Adrenal gland (tissue), 12 donors: ENCODE measurements around the gene MCF2L. TPM values are rescaled to one million over a fixed set of nuclear protein-coding genes. Genes with fewer than 3 reads are reported as not detected.
"Not testable (repeated sequence)": the region's sequence is repeated elsewhere in the genome, so short reads cannot be mapped to it uniquely, and the experiment has no call there.

Experiments
- DNase-seq, 7 donors: peaks; one replicate each; pipeline ENCODE4 v3.0.0-alpha.2; 2019 to 2020
- H3K27ac ChIP-seq, 5 donors: fragments of 200-600 bp; sonication (generic) in 4 of 5; 1 replicate in 3 of 5; 2 replicates in 2 of 5; pipeline versions ENCODE4 v1.5.1 to v1.8.0; 2016 to 2020; ENCODE audit warnings: mild to moderate bottlenecking in 1 of 5
- H3K27me3 ChIP-seq: fragments of 200-600 bp; 2 replicates; pipeline ENCODE4 v1.8.0; 2021
- H3K36me3 ChIP-seq, 2 donors: fragments of 200-600 bp; replicated peaks in 1 of 2; 1 replicate in 1 of 2; 2 replicates in 1 of 2; pipeline versions ENCODE4 v1.5.1 to v1.8.0; 2018 to 2022
- H3K4me1 ChIP-seq, 2 donors: fragments of 200-600 bp; replicated peaks in 1 of 2; 1 replicate in 1 of 2; 2 replicates in 1 of 2; pipeline versions ENCODE4 v1.5.1 to v1.8.0; 2018 to 2021
- H3K4me3 ChIP-seq, 4 donors: fragments of 200-600 bp; sonication (generic) in 3 of 4; one replicate each; pipeline ENCODE4 v1.5.1; 2016 to 2018
- H3K9me3 ChIP-seq, 3 donors: fragments of 200-600 bp; sonication (generic) in 1 of 3; replicated peaks in 1 of 3; 1 replicate in 2 of 3; 2 replicates in 1 of 3; pipeline versions ENCODE4 v1.5.1 to v1.8.0; 2016 to 2021
- CTCF ChIP-seq, 6 experiments: fragments of 450-650 bp in 4 of 6; fragments of 200-600 bp in 2 of 6; sonication (generic) in 1 of 6; IDR thresholded peaks; 1 replicate in 5 of 6; 2 replicates in 1 of 6; pipeline versions ENCODE4 v1.5.1 to v1.8.0; 2016 to 2021; ENCODE audit warnings: antibody characterized with exemption in 6 of 6, mild to moderate bottlenecking in 2 of 6, moderate library complexity in 1 of 6
- POLR2A ChIP-seq, 2 donors: fragments of 450-650 bp; IDR thresholded peaks; one replicate each; pipeline ENCODE4 v1.6.1; 2017; ENCODE audit warnings: antibody characterized with exemption in 2 of 2, mild to moderate bottlenecking in 2 of 2, moderate library complexity in 1 of 2
- WGBS, 4 donors: extraction: QIAGEN DNeasy Blood & Tissue Kit in 2 of 4; methylation state at CpG; one replicate each; pipeline versions ENCODE4 v1.1.5 to v1.1.7; 2013 to 2017; 5-methylcytosine and 5-hydroxymethylcytosine counted together
- intact Hi-C, 2 donors: fragments of 100-400 bp; cut with DNase I; formaldehyde crosslinking; loops; one replicate each; pipeline versions ENCODE4 v1.14.1 to v1.15.0; 2022 to 2023
- polyA plus RNA-seq, 3 donors: library from polyadenylated mRNA; stranded (reverse); fragments of 200-250 nt in 2 of 3; fragments of 350-450 nt in 1 of 3; fragmentation: Illumina TruSeq in 1 of 3; extraction: RNeasy Lipid Tissue Mini Kit (QIAGEN cat#74804) in 1 of 3; gene quantifications; one replicate each; pipeline ENCODE4 v1.2.3, GENCODE V29; 2013 to 2014
- total RNA-seq, 9 donors: library from RNA; depleted of rRNA in 4 of 9; stranded (reverse); fragments of >200 nt in 4 of 9; fragments of 120-200 nt in 1 of 9; fragmentation: NEBNext Ultra II Directional in 1 of 9; extraction: Animal tissue kit (Norgen Biotek cat#: 25700) in 1 of 9; gene quantifications; one replicate each; pipeline versions ENCODE4 v1.1.0 to v1.2.4, GENCODE V29; 2013 to 2023
- donor health status: healthy with polysubstance abuse.
- donor health status: Bipolar disorder and iron deficiency.
- donor health status: DM: yes; HTN: yes; CAD: no.
- donor health status: DM: no; HTN: no; CAD: no.
- donor health status: DM: no; HTN: no; CAD: no.
- donor health status: DM: yes; HTN: yes; CAD: no.

The MCF2L gene
- total and polyA plus RNA-seq, 12 donors: 7.6 to 49.0 (median 15.3) TPM

DNA sequence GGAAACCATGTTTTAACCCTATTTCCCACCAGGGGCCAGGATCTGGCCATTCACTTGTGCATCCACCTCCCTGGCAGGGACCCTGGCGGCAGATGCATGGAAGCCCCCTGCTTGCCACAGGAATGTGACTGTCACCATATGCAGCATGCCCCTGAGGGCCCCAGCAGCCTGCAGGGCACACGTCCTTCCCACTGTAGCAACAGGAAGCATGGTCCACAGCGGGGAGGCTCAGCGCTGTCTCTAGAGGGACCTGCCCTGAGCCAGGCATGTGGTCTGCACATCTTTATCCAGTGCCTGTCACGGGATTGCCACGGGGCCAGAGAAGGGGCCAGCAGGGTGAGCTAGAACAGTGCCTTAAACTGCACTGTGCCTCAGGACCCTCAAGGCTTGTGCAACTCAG, 34.9 kb upstream of the MCF2L start:
- no peak for TF ChIP-seq POLR2A (IDR thresholded peaks at IDR 0.05)
- TF ChIP-seq CTCF (IDR thresholded peaks at IDR 0.05): no peak
- 57 to 73% (median 67%) methylated on average over 4 to 6 of the region's 6 CpGs for WGBS, 4 donors
- intact Hi-C loops: loop anchor here in 1 of 2 donors (10.0 kb wide), 1 partner anchor 471 kb away; no protein-coding TSS in a partner anchor

GRCh38 chr13:112938680-112939079, 30.3 kb upstream of the MCF2L start:
- Histone ChIP-seq H3K27me3 (no peaks in the 10 kb centered on the region), H3K4me1 (peaks cover 9% of the 10 kb centered on the region in 2 donors), H3K9me3 (no peaks in the 10 kb centered on the region), H3K4me3 (no peak overlapping the region), H3K27ac (no peak overlapping the region), H3K36me3 (no peaks in the 10 kb centered on the region)
- WGBS, 4 donors: 76 to 84% (median 81%) methylated on average over 7 of the region's 7 CpGs
- no peak for TF ChIP-seq CTCF (IDR thresholded peaks at IDR 0.05)
- no peak for TF ChIP-seq POLR2A (IDR thresholded peaks at IDR 0.05)
- intact Hi-C loops: loop anchor here in 1 of 2 donors (10.0 kb wide), 1 partner anchor 466 kb away; no protein-coding TSS in a partner anchor
- peak in 2 of 7 donors; percentile 9 to 38 for DNase-seq

More for the DNA sequence above, 34.9 kb upstream of the MCF2L start:
- no peaks in the 10 kb centered on the region for H3K9me3 ChIP-seq
- H3K4me1 ChIP-seq: peaks cover 0 to 9% of the 10 kb centered on the region in 2 donors
- peak in 1 of 7 donors; percentile 43 for DNase-seq
- no peak overlapping the region for H3K27ac ChIP-seq
- H3K36me3 ChIP-seq: no peaks in the 10 kb centered on the region
- H3K27me3 ChIP-seq: no peaks in the 10 kb centered on the region
- H3K4me3 ChIP-seq: no peak overlapping the region

GRCh38 chr13:112940236-112940635, 28.8 kb upstream of the MCF2L start:
- intact Hi-C loops: loop anchor here (5.0 kb wide), 1 partner anchor 92 kb away; no protein-coding TSS in a partner anchor

GRCh38 chr13:112941349-112941748, 27.7 kb upstream of the MCF2L start:
- H3K4me3 ChIP-seq: no peak overlapping the region
- H3K9me3 ChIP-seq: no peaks in the 10 kb centered on the region
- no peak overlapping the region for H3K27ac ChIP-seq
- TF ChIP-seq POLR2A (IDR thresholded peaks at IDR 0.05): no peak
- no peak for TF ChIP-seq CTCF (IDR thresholded peaks at IDR 0.05)
- DNase-seq: peak in 2 of 7 donors; percentile 7 to 49
- H3K4me1 ChIP-seq: peaks cover 9 to 10% of the 10 kb centered on the region in 2 donors
- intact Hi-C loops: loop anchor here (5.0 kb wide), 1 partner anchor 91 kb away; no protein-coding TSS in a partner anchor
- H3K36me3 ChIP-seq: no peaks in the 10 kb centered on the region
- no peaks in the 10 kb centered on the region for H3K27me3 ChIP-seq
- WGBS, 4 donors: 87 to 93% (median 90%) methylated on average over 7 of the region's 7 CpGs

More at GRCh38 chr13:112940236-112940635, 28.8 kb upstream of the MCF2L start:
- 25 to 48% (median 26%) methylated on average over 8 to 14 of the region's 14 CpGs for WGBS, 4 donors
- Histone ChIP-seq H3K9me3 (no peaks in the 10 kb centered on the region), H3K27ac (no peak overlapping the region), H3K4me1 (peaks cover 9 to 10% of the 10 kb centered on the region in 2 donors), H3K27me3 (no peaks in the 10 kb centered on the region), H3K36me3 (no peaks in the 10 kb centered on the region), H3K4me3 (no peak overlapping the region)
- TF ChIP-seq POLR2A (IDR thresholded peaks at IDR 0.05) (no peak), CTCF (IDR thresholded peaks at IDR 0.05) (no peak)
- peak in 1 of 7 donors; percentile 65 for DNase-seq

DNA sequence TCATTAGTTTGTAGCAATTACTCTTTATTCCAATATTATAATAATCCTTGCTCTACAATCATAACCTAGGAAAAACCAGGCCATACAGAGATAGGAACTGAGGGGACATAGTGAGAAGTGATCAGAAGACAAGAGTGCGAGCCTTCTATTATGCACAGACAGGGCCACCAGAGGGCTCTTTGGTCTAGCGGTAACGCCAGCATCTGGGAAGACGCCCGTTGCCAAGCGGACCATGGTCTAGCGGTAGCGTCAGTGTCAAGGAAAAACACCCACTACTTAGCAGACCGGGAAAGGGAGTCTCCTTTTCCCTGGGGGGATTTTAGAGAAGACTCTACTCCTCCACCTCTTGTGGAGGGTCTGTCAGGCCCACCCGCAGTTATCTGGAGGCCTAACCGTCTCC, 27.2 kb upstream of the MCF2L start:
- WGBS, 4 donors: 50 to 77% (median 61%) methylated on average over 11 of the region's 11 CpGs
- intact Hi-C loops: loop anchor here (5.0 kb wide), 1 partner anchor 91 kb away; no protein-coding TSS in a partner anchor
- H3K27me3 ChIP-seq, H3K9me3 ChIP-seq, H3K4me3 ChIP-seq, H3K27ac ChIP-seq, H3K4me1 ChIP-seq, H3K36me3 ChIP-seq: not testable (repeated sequence)
- peak in 2 of 7 donors; percentile 8 to 78 for DNase-seq
